Kidney glomerular epithelial cell (primary cell): ENCODE results near the gene AHNAK2.
"Not testable (repeated sequence)": the region's sequence is repeated elsewhere in the genome, so short reads cannot be mapped to it uniquely, and the experiment has no call there.

ENCODE experiments used
- DNase-seq: peaks from one replicate; lab custom pipeline; 2025; lab: John Stamatoyannopoulos, UW

Gene AHNAK2

DNA sequence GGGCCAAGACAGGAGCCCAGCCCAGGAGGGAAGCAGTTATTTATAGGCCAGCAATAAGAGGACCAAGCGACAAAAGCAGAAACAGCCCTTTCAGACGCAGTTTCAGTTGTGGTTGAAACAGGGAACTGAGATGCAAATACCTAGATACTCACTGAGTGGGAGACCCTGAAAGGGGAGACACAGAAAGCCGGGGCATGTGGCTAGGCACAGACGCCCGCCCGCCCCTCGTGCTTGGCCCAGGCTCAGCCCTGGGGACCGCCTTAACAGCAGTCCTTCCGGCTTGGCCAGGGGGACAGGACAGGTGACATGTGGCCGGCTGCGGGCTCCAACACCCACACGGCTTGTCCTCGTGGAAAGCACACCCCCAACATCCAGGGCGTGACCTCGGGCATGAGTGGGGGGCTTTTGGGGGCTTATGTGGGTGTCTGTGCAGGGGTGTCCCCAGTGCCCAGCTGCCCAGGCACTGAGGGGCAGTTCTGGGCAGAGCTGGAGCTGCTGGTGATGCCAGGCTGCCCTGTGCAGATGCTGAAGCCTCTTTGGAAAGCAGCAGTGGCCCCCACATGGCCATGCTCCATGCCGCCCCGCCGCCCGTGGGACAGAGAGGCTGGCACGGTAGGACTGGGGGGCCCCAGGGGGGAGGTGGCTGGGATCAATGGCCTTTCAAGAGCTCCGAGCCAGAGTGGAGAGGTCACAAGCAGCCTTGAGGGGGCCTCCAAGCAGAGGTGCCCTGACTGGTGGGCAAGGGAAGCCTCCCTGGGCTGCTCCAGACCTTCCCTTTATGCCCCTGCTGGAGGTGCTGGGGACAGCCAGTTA is 51.3 kb downstream of the AHNAK2 start:
- DNase-seq = no peak

DNA sequence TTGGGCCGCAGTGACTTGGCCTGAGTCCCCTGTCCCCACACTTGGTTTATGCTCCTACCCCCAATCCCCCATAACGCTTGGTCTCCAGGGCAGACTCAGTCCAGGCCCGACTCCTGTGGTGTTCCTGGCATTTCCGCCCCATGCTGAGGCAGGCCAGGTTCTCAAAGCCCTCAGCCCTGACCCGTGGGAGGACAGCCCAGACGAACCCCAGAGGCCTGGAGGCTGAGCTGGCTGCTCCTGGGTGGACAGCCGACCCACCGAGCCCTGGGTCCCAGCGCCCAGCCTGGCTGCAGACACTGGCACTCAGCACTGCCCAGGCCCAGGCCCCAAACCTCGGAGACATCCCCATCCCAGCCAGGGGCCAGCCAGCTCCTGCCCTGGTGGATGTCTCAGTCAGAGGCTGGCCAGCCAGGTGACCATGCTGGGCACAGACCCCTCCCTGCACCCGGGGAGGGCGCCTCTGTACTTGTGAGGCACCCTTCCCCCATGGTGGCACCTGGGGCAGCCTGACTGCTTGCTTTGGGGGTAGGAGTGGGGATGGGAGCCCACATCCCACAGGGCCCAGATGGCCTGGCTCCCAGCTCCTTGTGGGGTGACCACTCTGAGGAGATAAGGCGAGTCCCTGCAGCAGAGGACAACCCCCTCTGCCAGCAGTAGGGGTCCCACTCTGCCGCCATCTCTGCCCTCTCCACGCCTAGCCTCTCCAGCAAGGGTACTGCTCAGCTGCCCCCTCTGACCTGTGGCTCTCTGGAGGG is 52.1 kb downstream of the AHNAK2 start:
- DNase-seq = no peak

DNA sequence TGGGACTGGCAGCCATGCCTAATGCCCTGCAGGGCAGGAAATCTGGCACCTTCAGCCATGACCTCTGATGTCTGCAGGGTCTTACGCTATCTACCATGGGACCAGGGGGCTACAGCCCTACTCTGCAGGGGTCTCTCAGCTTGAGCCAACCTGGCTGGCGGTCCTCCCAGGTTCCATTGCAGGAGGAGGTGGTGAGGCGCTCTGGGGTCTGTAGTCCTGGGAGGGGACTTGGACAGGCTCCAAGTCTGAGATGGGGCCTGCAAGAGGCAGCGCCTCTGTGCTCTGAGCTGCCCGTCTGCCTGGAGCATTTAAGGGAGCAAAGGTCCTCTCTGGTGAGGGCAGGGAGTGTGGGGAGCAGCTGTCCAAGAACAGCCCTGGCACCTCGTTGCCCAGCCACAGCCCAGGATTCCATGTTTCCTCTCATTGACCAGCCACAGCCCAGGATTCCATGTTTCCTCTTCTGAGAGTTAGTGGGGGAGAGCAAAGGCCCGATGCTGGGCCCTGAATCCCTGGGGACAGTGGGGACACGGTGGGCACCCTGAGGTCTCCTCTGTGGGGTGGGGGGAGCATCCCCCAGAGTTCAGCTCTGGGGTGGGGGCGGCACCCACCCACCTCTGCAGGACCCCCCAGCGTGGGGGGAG is 52.8 kb downstream of the AHNAK2 start:
- DNase-seq = no peak

DNA sequence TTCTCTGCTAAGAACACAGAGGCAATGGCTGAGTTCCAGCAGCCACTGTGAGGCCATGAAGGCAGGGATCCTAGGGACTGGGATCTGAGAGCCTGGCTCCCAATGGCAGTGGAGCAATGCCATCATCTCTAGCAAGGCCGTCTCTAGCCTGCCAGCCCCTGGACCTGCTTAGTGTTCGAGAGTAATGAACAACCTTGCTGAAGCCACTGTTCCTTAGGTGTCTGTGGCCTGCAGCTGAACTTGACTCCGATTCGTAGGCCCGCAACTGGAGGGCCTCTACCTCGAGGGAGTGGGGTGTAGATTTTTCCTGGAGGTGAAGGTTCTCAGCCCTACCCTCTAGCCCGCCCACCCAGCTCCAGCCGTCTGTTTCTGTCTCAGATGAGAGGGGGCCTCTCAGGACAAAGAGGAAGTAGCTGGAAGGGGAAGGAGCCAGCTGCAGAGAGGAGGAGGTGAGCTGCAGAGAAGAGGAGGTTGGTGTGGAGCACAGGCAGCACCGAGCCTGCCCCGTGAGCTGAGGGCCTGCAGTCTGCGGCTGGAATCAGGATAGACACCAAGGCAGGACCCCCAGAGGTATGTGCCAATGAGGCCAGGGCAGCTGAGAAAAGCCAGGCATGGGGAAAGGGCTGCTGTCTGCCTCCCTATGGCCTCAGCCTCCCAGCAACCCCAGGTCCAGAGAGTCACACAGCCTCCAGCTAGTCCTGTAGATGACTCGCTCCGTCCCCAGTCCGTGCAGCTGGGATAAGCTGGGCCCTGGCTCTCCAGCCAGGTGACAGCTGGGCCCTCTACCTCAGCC is 53.6 kb downstream of the AHNAK2 start, which contains the start of gene PLD4:
Gene PLD4 (plus strand): TSS at position 459 of the 793 bp plus-strand sequence. CDS start 2,262 bp downstream, outside the sequence.
- DNase-seq = no peak

DNA sequence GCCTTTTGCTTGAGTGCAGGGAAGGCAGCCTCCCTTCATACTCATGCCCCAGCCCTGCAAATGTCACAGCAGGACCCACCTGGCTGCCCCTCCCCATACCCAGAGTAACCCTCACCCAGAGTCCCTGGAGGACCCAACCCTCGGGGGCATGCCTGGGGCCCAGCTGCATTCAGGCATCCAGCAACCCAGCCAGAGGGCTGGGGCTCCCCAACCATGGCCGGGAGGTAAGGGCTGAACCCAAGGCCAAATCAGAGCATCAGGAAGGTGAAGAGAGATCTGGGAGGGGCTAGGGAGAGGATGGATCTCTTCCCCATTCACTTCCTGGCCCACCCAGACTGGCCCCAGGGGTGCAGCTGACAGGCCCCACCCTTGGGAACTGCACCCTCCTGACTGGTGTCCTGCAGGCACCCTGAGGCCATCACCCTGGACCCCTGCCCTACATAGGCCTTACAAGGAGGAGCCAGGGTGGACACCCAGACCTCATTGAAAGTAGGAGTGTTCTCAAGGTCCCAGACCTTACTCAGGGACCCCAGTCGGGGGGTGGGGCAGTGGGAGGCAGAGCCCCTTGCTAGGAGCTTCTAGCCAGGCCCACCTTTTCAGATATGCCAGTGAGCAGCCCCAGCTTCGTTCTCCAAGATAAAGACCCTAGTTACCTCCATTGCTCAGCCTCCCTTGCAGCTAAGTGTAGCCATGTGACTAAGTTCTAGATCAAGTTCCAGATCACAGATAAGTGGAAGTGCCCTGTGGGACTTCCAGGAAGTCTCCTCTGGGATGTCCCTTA is 54.3 kb downstream of the AHNAK2 start:
- DNase-seq = no peak

DNA sequence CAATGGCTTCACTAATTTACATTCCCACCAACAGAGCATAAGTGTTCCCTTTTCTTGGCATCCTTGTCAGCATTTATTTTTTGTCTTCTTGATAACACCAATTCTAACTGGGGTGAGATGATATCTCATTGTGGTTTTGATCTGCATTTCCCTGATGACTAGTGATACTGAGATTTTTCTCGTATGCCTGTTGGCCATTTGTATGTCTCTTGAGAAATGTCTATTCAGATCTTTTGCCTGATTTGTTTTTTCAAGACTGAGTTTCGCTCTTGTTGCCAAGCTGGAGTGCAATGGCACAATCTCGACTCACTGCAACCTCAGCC is 58.2 kb downstream of the AHNAK2 start:
- no peak for DNase-seq

DNA sequence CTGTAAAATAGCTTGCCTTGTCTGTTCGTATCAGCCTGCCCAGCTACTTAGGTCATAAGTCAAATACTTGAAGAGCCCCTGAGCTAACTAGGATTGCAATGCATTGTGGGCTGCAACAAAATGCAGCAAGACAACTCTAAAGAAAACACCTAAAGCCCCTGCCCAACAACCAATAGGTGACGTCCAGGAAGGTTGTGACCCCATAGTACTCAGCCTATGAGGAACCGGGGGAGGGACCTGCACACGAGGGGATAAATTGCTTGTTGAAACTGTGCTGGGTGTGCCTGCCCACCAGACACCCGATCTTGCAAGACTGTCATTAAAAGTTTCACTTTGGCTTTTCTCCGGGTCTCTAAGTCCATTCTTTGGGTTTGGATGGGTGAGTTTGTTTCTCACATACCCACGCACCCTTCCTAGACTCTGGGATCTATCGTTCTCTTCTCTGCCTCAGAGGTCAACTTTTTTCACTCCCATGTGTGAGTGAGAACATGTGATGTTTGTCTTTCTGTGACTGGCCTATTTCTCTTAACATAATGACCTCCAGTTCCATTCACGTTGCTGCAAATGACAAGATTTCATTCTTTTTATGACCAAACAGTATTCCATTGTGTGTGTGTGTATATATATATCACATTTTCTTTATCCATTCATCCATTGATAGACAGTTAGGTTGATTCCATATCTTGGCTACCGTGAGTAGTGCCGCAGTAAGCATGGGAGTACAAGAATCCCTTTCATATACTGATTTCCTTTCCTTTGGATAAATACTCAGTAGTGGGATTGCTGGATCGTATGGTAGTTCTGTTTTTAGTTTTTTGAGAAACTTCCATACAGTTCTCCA is 58.8 kb downstream of the AHNAK2 start:
- not testable (repeated sequence) for DNase-seq

DNA sequence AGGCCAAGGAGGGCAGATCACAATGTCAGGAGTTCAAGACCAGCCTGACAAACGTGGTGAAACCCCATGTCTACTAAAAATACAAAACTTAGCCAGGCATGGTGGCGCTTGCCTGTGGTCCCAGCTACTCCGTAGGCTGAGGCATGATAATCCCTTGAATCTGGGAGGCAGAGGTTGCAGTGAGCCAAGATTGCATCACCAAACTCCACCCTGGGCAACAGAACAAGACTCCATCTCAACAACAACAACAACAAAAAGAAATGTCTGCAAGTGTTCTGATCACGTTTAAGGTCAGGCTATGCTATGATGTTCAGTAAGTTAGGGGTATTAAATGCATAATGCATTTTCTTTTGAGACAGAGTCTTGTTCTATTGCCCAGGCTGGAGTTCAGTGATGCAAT is 60.2 kb downstream of the AHNAK2 start:
- no peak for DNase-seq

DNA sequence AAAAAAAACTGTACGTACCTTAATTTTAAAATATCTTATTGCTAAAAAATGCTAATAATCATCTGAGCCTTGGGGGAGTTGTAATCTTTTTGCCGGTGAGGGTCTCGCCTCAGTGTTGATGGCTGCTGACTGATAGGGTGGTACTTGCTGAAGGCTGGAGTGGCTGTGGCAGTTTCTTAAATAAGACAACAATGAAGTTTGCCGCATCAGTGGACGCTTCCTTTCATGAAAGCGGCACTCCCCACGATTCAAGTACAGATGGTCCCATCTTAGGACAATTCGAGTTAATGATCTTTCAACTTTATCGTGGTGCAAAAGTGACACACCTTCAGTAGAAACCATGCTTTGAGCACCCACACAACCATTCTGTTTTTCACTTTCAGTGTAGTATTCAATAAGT is 61.1 kb downstream of the AHNAK2 start:
- no peak for DNase-seq

DNA sequence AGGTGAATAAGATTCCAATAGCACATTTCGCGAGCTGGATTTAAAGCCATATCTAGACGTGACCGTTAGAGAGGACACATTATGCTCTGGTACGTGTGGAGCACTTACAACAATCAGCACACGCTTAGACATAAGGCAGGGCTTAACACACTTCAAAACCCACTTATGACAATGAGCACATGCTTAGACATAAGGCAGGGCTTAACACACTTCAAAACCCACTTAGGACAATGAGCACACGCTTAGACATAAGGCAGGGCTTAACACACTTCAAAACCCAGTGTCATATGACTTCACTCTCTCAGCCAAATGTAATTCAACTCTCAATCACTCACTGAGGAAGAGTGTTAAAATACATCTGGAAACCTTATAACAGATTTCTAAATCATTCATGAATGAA is 64.7 kb downstream of the AHNAK2 start:
- no peak for DNase-seq

DNA sequence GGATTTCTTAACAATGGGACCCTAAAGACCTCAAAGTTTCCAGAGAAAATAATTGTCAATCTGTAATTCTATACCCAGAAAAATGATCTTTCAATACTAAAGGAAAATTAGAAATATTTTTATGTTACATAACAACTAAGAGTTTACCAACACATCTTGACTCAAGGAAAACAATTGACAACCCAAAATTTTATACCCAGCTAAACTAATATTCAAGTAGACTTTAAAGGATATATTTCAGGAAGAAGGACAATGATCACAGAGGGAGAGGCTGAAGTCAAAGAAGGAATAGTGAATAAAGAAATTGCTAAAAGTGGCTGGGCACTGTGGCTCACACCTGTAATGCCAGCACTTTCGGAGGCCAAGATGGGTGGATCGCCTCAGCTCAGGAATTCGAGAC is 66.1 kb downstream of the AHNAK2 start:
- DNase-seq = no peak

DNA sequence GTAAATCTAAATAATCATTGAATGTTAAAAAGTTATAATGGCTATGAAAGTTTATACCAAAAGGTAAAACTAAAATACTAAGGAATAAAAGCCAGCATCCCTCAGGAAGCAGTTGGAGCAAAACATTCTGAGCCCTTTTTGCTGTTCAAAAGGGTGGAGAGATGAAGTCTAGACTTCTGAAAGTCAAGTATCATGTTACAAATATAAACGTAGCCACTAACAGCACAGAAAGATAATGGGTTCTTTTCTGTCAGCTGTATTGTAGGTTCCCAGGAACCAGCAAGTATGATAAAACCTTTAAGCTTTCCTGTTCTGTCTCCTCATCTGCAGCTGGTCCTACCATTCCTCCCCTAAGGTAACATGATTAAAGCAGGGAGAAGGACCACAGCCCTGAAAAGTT is 69.9 kb downstream of the AHNAK2 start:
- DNase-seq = no peak

DNA sequence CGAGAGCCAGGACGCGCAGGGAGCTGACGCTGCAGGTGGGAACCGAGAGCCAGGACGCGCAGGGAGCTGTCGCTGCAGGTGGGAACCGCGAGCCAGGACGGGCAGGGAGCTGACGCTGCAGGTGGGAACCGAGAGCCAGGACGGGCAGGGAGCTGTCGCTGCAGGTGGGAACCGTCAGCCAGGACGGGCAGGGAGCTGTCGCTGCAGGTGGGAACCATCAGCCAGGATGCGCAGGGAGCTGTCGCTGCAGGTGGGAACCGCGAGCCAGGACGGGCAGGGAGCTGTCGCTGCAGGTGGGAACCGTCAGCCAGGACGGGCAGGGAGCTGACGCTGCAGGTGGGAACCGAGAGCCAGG is 72.6 kb downstream of the AHNAK2 start:
- DNase-seq = not testable (repeated sequence)

DNA sequence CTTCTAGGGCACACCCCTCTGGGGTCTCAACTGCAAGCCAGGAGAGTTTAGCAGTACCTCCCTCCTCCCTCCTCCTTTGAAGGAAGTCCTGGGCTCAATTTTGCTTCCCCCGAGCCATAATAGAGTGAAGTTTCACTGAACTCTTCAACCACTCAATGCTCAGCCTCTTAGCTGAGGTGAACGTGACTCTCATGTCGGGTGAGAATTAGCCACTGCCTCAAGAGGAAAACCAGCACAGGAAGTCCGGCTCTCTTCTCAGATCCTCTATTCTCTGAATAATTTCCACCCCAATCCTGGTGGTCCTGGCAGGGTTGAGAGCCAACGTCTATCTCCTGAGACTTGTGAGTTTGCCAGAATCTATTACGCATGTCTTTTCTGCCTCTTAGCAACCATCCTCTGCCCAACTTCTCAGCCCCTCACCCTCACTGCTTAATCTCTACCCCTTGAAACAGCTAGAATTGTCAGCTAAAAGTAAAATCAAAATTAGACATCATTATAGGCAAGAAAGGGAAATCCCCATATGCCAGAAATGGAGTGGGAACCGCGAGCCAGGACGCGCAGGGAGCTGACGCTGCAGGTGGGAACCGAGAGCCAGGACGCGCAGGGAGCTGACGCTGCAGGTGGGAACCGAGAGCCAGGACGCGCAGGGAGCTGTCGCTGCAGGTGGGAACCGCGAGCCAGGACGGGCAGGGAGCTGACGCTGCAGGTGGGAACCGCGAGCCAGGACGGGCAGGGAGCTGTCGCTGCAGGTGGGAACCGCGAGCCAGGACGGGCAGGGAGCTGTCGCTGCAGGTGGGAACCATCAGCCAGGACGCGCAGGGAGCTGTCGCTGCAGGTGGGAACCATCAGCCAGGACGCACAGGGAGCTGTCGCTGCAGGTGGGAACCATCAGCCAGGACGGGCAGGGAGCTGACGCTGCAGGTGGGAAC is 73.3 kb downstream of the AHNAK2 start:
- DNase-seq = not testable (repeated sequence)

DNA sequence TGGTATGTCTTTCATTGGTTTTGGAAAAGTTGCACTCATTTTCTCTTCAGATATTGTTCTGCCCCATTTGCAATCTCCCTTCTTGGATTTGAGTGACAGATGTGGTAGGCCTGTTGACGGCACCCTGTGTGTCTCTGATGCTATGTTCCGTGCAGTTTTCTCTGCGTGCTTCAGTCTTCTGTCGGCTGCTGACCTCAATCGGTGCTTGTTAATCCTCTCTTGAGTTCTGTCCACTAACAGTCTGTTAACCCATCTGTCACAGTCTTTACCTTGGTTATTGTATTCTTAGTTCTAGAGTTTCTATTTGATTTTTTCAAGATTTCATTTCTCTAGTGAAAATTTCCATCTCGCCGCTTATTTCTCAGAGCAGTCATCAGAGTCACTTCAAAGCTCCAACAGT is 74.2 kb downstream of the AHNAK2 start:
- DNase-seq = no peak

DNA sequence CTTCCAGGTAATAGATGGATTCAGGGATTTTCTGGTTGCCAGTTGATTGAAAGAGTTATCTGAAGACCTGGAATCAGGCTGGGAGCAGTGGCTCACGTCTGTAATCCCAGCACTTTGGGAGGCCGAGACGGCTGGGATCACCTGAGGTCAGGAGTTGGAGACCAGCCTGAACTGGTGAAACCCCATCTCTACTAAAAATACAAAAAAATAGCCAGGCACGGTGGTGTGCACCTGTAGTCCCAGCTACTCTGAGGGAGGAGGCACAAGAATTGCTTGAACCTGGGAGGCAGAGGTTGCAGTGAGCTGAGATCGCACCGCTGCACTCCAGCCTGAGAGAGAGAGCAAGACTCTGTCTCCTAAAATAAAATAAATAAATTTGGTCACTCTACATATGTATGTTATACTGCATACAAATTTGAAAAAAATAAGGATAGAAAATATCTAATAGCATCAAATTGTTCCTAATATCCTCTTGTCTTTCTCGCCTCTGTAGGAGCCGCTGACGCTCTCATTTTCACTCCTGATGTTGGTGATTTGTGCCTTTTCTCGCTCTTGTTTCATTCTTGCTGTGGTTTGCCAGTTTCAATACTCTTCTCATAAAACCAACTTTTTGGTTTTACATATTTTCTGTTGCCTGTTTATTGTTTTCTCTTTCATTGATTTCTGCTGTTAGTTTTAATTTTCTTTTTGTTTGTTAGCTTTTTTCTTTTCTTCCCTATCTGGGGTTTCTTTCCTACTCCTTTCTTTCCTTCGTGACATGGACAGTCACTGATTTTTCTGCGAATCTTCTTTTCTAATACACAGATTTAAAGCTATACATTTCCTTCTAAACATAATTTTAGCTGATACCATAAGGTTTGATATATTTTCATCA is 77.3 kb downstream of the AHNAK2 start:
- DNase-seq = no peak

DNA sequence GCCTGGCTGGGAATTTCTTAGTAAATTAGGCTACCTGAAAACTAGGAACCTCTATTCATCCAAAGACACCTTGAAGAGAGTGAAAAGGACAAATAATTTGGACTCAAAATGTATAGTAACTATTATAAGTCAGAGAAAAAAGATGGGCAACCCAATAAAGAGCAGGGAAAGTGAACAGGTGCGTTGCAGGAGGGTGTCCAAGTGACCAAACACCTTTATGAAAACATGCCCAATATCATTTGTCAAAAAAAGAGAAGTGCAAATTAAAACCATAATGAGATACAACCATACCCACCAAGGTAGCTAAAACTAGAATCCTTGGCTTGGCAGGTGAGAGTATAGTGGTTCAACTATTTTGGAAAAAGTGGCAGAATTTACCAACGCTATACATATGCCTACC is 78.4 kb downstream of the AHNAK2 start:
- DNase-seq = no peak

DNA sequence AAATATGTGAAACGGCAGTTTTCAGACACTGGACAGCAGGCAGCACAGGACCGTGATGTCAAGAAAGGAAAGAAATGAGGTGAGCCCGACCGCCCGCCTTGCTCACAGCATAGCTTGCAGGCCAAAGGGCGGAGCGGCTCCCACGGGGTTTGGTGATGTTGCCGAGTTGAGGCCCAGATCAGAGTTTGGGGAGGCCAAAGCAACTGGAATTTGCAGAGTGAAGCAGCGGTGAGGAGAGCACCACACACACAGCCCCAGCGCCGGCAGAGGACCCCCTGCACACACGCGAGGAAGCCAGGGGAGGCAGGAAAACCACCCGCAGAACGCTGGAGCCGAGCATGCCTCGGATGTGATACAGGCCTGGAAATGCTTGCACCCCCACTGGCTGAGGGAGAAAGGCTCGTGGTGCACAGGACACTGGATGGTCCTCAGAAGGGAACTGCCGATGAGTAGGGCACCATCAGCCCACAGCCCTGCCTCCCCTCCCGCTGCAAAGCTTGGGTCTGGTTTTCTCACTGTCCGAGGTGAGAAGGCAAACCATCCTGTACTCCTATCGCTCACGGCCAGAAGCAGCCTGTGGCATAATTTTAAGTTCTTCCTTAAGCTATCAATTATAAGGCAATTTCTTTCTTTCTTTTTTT is 79.2 kb downstream of the AHNAK2 start:
- DNase-seq = no peak
